ENCODE measurements around the gene CACNA2D1. TPM values are rescaled to one million over a fixed set of nuclear protein-coding genes. Genes with fewer than 3 reads are reported as not detected.

The CACNA2D1 gene
- polyA plus RNA-seq: 11.4 TPM
- long read RNA-seq, donor 1: 0 reads
- long read RNA-seq, donor 2: 0 reads
- long read RNA-seq, donor 3: 0 reads
- long read RNA-seq, donor 4: 0 reads
- long read RNA-seq, donor 5: 0 reads
- long read RNA-seq, donor 6: 0 reads
- long read RNA-seq, donor 7: 0 reads
- long read RNA-seq, donor 8: 0 reads
- long read RNA-seq, donor 9: 0 reads
- long read RNA-seq, donor 10: 0 reads
- long read RNA-seq, donor 11: 0 reads

DNA sequence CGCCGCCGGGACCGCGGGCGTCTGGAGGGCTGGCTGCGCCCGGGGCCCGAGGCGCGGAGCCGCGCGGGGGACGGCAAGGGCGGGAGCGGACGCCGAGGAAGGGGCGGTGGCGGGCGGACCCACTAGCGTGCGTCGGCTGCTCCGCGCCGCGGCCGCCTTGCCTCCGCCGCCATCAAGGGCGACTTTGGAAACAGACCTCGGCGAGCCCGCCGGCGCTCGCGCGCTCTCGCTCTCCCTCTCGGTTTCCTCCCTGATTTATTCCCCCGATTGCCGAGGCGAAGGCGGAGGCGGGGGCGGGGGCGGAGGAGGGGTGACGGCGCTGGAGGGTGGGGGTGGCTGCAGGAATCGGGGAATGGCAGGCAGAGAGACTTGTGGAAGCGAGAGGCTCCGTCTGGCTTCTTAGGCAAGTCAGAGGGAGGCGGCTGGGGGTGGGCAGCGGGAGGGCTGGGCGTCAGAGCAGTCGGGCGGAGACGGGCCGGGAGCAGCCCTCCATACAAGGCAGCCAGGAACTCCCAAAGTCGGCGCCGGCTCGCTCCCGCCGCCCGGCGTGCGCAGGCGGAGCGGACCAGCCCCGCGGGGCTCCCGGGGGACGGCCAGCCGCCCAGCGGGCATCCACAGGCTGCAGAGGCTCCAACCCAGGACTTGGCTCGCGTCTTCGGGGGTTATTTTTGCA lies at the start of gene CACNA2D1:
Gene CACNA2D1, minus strand, starts transcription at position 231 of the 673 bp plus-strand sequence.
- Histone ChIP-seq H3K36me3 (ENCODE audit: control insufficient read depth, insufficient read depth, low read length) (no peaks in the 10 kb centered on the region), H3K4me3 (ENCODE audit: low read length) (peak within 1 kb of the TSS; percentile 64), H3K4me1 (ENCODE audit: control insufficient read depth, insufficient read depth, low read length) (peaks cover 4% of the 10 kb centered on the region), H3K9me3 (ENCODE audit: control insufficient read depth, low read depth, low read length) (no peaks in the 10 kb centered on the region), H3K27me3 (ENCODE audit: control insufficient read depth, insufficient read depth, low read length) (peaks cover 24% of the 10 kb centered on the region), H3K27ac (ENCODE audit: low read length) (peak within 1 kb of the TSS; percentile 62)
- no CpG with 5 or more reads among the region's 82 CpGs for WGBS (ENCODE audit: insufficient coverage, low lambda C conversion rate)
- peak; percentile 42 to 66 for DNase-seq

DNA sequence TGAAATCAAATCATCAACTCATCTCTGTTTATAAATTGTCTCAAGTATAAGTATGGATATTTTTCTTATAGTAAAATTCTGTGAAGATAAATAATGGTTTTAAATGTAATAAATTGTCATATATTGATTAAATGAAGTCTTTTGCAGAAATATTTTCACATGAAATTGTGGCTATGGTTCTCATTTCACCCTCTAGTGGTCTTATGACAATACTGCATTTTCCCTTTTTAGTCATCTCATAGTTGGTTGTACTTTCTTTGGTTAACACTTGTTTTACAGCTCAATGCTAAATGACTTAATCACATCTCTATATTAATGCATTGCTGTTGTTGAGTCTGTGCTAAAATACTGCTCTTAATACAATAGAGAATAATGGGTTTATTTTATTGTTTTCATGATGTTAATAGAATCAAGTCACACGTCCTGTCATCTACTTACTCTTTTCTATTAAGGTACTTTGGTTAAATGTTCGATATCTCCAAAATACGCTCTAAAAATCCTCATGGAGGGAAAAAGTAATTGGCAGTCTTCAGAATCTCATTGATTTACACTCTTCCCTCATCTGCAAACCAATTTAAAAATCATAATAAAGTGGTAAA lies 38.0 kb upstream of the CACNA2D1 start:
- Histone ChIP-seq H3K36me3 (ENCODE audit: control insufficient read depth, insufficient read depth, low read length) (no peaks in the 10 kb centered on the region), H3K4me3 (ENCODE audit: low read length) (no peak overlapping the region), H3K27ac (ENCODE audit: low read length) (no peak overlapping the region), H3K9me3 (ENCODE audit: control insufficient read depth, low read depth, low read length) (no peaks in the 10 kb centered on the region), H3K27me3 (ENCODE audit: control insufficient read depth, insufficient read depth, low read length) (no peaks in the 10 kb centered on the region), H3K4me1 (ENCODE audit: control insufficient read depth, insufficient read depth, low read length) (no peaks in the 10 kb centered on the region)
- WGBS (ENCODE audit: insufficient coverage, low lambda C conversion rate): 92% methylated on average over 3 of the region's 3 CpGs
- DNase-seq: peak in 1 of 2 donors; percentile 1

DNA sequence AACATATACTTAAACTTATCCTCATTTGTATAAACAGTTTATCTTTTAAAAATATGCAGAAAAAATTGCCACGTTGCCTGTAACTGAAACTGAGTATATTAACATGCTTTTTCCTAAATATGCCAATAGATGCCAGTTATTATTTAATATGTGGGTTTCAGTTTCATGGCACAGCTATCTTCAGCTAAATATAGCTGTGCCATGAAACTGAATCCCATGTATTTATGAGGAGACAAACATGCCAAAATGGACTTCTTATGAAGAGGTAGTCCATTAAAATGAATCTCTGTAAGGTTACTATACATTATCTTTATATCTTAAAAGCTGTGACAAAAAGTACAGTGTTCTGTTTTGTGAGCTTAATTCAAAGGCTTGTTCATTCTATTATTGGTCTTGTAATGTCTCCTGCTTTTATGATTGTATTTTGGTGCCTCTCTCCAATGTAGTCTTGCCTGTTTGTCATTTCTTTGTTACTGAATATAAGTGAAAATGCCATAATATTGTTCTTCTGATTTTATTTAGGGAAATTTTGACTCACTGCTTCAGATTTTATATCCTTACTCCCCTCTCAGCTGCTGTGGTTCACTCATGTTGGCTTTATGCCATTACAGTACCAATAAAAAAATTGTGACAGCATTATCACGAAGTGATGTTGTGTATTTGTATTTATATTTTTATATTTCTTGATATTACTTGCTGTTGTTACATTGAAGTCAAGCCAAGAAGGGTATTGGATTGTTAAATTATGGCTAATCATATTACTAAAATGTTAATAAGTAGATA lies 34.3 kb upstream of the CACNA2D1 start:
- Histone ChIP-seq H3K4me1 (ENCODE audit: control insufficient read depth, insufficient read depth, low read length) (no peaks in the 10 kb centered on the region), H3K27me3 (ENCODE audit: control insufficient read depth, insufficient read depth, low read length) (no peaks in the 10 kb centered on the region), H3K27ac (ENCODE audit: low read length) (no peak overlapping the region), H3K4me3 (ENCODE audit: low read length) (no peak overlapping the region), H3K36me3 (ENCODE audit: control insufficient read depth, insufficient read depth, low read length) (no peaks in the 10 kb centered on the region), H3K9me3 (ENCODE audit: control insufficient read depth, low read depth, low read length) (no peaks in the 10 kb centered on the region)
- no peak for DNase-seq
- WGBS (ENCODE audit: insufficient coverage, low lambda C conversion rate): 100% methylated on average over 1 of the region's 2 CpGs

GRCh38 chr7:82472966-82473365 lies 29.4 kb upstream of the CACNA2D1 start:
- no peak for DNase-seq
- H3K27ac ChIP-seq (ENCODE audit: low read length): no peak overlapping the region
- WGBS (ENCODE audit: insufficient coverage, low lambda C conversion rate): no CpG with 5 or more reads among the region's 9 CpGs
- no peaks in the 10 kb centered on the region for H3K27me3 ChIP-seq (ENCODE audit: control insufficient read depth, insufficient read depth, low read length)
- H3K9me3 ChIP-seq (ENCODE audit: control insufficient read depth, low read depth, low read length): no peaks in the 10 kb centered on the region
- no peaks in the 10 kb centered on the region for H3K36me3 ChIP-seq (ENCODE audit: control insufficient read depth, insufficient read depth, low read length)
- H3K4me1 ChIP-seq (ENCODE audit: control insufficient read depth, insufficient read depth, low read length): no peaks in the 10 kb centered on the region
- no peak overlapping the region for H3K4me3 ChIP-seq (ENCODE audit: low read length)

- Histone ChIP-seq H3K4me3 (ENCODE audit: low read length) (no peak overlapping the region), H3K27ac (ENCODE audit: low read length) (no peak overlapping the region), H3K36me3 (ENCODE audit: control insufficient read depth, insufficient read depth, low read length) (no peaks in the 10 kb centered on the region), H3K9me3 (ENCODE audit: control insufficient read depth, low read depth, low read length) (no peaks in the 10 kb centered on the region), H3K4me1 (ENCODE audit: control insufficient read depth, insufficient read depth, low read length) (no peaks in the 10 kb centered on the region), H3K27me3 (ENCODE audit: control insufficient read depth, insufficient read depth, low read length) (no peaks in the 10 kb centered on the region)
- no peak for DNase-seq
- WGBS (ENCODE audit: insufficient coverage, low lambda C conversion rate): 92% methylated on average over 2 of the region's 6 CpGs
Observed at GRCh38 chr7:82471351-82472020, 27.9 kb upstream of the CACNA2D1 start.

GRCh38 chr7:82469207-82469606 lies 25.6 kb upstream of the CACNA2D1 start:
- Histone ChIP-seq H3K9me3 (ENCODE audit: control insufficient read depth, low read depth, low read length) (no peaks in the 10 kb centered on the region), H3K27ac (ENCODE audit: low read length) (no peak overlapping the region), H3K4me3 (ENCODE audit: low read length) (no peak overlapping the region), H3K36me3 (ENCODE audit: control insufficient read depth, insufficient read depth, low read length) (no peaks in the 10 kb centered on the region), H3K4me1 (ENCODE audit: control insufficient read depth, insufficient read depth, low read length) (no peaks in the 10 kb centered on the region), H3K27me3 (ENCODE audit: control insufficient read depth, insufficient read depth, low read length) (no peaks in the 10 kb centered on the region)
- WGBS (ENCODE audit: insufficient coverage, low lambda C conversion rate): no CpG with 5 or more reads among the region's 4 CpGs
- no peak for DNase-seq

DNA sequence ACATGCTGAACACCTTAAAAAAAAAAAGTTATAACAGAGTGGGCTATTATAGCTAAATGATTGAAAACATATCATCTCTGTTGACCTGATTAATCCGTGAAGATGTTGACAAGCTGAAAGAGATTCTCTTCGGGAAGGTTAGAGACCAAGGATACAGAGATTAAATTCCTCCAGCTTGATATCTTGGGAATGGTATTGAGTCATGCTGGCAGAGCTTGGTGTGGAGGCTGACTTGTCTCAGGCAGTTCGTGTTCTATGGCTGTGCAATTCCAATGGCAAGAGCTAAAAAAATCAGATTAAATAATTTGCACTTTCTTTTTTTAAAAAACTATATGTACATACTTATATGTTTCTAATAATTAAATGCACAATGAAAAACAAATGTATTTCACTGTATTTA lies 24.9 kb upstream of the CACNA2D1 start:
- Histone ChIP-seq H3K4me3 (ENCODE audit: low read length) (no peak overlapping the region), H3K27ac (ENCODE audit: low read length) (no peak overlapping the region), H3K9me3 (ENCODE audit: control insufficient read depth, low read depth, low read length) (no peaks in the 10 kb centered on the region), H3K36me3 (ENCODE audit: control insufficient read depth, insufficient read depth, low read length) (no peaks in the 10 kb centered on the region), H3K4me1 (ENCODE audit: control insufficient read depth, insufficient read depth, low read length) (no peaks in the 10 kb centered on the region), H3K27me3 (ENCODE audit: control insufficient read depth, insufficient read depth, low read length) (no peaks in the 10 kb centered on the region)
- 92% methylated on average over 2 of the region's 3 CpGs for WGBS (ENCODE audit: insufficient coverage, low lambda C conversion rate)
- no peak for DNase-seq

- 91% methylated on average over 1 of the region's 2 CpGs for WGBS (ENCODE audit: insufficient coverage, low lambda C conversion rate)
- Histone ChIP-seq H3K4me3 (ENCODE audit: low read length) (no peak overlapping the region), H3K4me1 (ENCODE audit: control insufficient read depth, insufficient read depth, low read length) (no peaks in the 10 kb centered on the region), H3K27me3 (ENCODE audit: control insufficient read depth, insufficient read depth, low read length) (no peaks in the 10 kb centered on the region), H3K36me3 (ENCODE audit: control insufficient read depth, insufficient read depth, low read length) (no peaks in the 10 kb centered on the region), H3K27ac (ENCODE audit: low read length) (no peak overlapping the region), H3K9me3 (ENCODE audit: control insufficient read depth, low read depth, low read length) (no peaks in the 10 kb centered on the region)
- no peak for DNase-seq
Observed at GRCh38 chr7:82467020-82467419, 23.4 kb upstream of the CACNA2D1 start.

- Histone ChIP-seq H3K4me3 (ENCODE audit: low read length) (no peak overlapping the region), H3K27ac (ENCODE audit: low read length) (no peak overlapping the region), H3K9me3 (ENCODE audit: control insufficient read depth, low read depth, low read length) (no peaks in the 10 kb centered on the region), H3K36me3 (ENCODE audit: control insufficient read depth, insufficient read depth, low read length) (no peaks in the 10 kb centered on the region), H3K4me1 (ENCODE audit: control insufficient read depth, insufficient read depth, low read length) (no peaks in the 10 kb centered on the region), H3K27me3 (ENCODE audit: control insufficient read depth, insufficient read depth, low read length) (no peaks in the 10 kb centered on the region)
- WGBS (ENCODE audit: insufficient coverage, low lambda C conversion rate): 95% methylated on average over 2 of the region's 2 CpGs
- no peak for DNase-seq
Observed at GRCh38 chr7:82464372-82464771, 20.8 kb upstream of the CACNA2D1 start.

- no peaks in the 10 kb centered on the region for H3K4me1 ChIP-seq (ENCODE audit: control insufficient read depth, insufficient read depth, low read length)
- no peaks in the 10 kb centered on the region for H3K36me3 ChIP-seq (ENCODE audit: control insufficient read depth, insufficient read depth, low read length)
- 80% methylated on average over 1 of the region's 3 CpGs for WGBS (ENCODE audit: insufficient coverage, low lambda C conversion rate)
- no peaks in the 10 kb centered on the region for H3K9me3 ChIP-seq (ENCODE audit: control insufficient read depth, low read depth, low read length)
- H3K27me3 ChIP-seq (ENCODE audit: control insufficient read depth, insufficient read depth, low read length): no peaks in the 10 kb centered on the region
- H3K27ac ChIP-seq (ENCODE audit: low read length): no peak overlapping the region
- DNase-seq: no peak
- H3K4me3 ChIP-seq (ENCODE audit: low read length): no peak overlapping the region
Observed at GRCh38 chr7:82455295-82455694, 11.7 kb upstream of the CACNA2D1 start.

All from large intestine (tissue), 12 donors.